Umbilical cord (tissue), 2 donors: Measurements from ENCODE around the gene PYGO2. TPM values are rescaled to one million over a fixed set of nuclear protein-coding genes. Genes with fewer than 3 reads are reported as not detected.
A peak's percentile ranks its signal among the peaks of the same experiment; 100 is the strongest.

Experiments used
- DNase-seq: peaks from one replicate; pipeline ENCODE4 v3.0.0-alpha.2; 2015; ENCODE audit warnings: low spot score
- total RNA-seq: library from RNA; depleted of rRNA; stranded (reverse); fragments of >200 nt; gene quantifications from one replicate; pipeline ENCODE4 v1.2.3, GENCODE V29; 2014; ENCODE audit warnings: low replicate concordance; ENCODE audit not compliant: insufficient read depth

Gene PYGO2
- total RNA-seq, 1 donor from 2014 or later = 9.4 TPM

DNA sequence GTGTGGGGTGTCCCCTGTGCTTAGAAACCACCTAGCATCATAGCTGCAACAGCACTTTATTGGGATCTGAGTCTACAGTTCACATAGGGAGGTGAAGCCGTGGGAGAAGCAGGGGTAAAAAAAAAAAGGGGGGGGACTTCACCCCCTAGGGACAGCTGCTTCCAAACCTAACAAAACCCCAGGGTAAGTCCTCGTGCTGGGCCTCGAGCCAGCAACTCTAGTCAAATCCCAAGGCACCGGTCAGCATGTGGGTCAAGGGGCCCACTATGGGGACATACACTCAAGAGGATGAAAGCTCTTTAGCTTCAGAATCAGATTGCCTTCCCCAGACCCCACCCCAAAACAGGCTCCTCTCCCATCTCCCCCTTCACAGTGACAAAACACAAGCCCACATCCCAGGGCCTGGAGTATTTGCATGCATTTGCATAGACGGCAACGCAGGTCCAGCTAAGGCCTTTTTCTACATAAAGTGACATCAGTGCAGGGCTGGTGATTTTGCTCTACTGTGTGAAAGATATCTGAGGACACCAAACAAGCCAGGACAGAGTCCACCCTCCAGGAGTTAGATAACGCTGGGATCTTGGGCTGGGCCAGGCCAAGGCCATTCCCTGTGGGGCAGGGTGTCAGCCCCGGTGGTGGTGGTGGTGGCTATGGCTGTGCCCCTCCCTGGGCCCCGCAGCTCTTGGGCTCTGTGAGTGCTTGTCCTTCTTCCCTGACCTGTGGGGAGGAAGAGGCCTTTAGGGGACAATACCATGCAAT, 17.0 kb downstream of the PYGO2 start:
- peak; percentile 75 for DNase-seq

DNA sequence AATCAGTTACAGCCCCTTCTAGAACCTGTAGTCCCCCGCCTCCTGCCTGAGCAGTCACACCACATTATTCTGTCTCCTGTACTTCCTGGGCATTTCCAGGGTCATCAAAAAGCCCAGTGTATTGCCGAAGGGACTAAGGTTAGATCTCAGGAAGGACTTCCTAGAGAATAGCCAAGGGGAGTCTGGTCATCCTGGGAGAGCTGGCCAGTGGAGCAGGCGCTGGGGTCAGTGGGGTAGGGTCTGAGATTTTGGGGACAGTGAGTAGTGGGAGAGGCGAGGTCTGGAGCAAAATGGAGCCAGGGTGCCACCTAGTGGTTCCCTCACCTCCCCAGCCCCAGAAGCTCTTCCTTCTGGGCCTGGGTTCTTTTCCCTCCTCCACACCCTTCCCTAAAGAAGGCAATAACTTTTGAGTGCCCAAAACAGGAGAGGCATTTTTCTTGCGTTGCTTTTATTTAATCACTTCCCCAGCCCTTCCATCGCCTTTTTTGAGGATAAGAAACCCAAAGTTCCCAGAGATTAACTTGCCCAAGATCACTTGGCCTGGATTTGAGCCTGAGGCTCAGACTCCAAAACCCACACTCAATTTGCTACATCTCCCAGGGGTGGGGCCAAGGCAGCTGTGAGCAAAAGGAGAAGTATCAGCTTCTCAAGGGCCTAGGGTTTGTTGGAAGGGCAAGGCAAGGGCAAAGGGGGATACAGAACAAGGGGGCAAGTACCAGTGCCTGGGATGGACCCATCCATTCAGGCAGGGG, 17.8 kb downstream of the PYGO2 start:
- peak; percentile 63 for DNase-seq

DNA sequence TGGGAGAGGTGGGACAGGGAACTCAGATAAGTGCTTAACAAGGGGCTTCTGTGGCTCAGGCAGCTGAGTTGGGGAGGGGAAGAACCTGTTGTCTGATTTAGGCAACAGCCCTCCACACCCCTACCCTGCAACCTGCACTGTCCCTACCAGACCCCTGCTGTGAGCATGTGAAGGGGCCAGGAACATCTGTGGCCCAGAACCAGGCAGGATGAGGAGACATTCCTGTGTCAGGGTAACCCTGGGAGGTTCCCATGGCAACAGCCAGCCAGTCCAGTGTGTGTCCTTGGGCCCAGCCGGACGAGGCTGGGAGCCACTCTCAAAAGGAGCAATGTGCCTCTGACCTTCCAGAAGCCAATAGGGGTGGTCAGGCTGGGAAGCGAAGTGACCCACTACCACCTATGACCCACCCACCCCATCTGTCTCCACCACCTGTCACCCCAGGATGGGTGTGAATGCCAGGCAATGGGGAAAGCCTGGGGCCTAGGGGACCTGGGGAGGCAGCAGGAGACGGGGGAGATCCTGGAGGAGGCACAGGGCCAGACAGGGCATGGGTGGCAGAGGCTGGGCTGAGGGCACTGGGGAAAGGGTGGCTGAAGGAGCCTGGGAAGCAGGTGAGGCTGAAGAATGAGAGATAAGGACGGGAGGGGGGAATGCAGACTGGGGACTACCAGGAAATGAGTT, 20.1 kb downstream of the PYGO2 start:
- no peak for DNase-seq

DNA sequence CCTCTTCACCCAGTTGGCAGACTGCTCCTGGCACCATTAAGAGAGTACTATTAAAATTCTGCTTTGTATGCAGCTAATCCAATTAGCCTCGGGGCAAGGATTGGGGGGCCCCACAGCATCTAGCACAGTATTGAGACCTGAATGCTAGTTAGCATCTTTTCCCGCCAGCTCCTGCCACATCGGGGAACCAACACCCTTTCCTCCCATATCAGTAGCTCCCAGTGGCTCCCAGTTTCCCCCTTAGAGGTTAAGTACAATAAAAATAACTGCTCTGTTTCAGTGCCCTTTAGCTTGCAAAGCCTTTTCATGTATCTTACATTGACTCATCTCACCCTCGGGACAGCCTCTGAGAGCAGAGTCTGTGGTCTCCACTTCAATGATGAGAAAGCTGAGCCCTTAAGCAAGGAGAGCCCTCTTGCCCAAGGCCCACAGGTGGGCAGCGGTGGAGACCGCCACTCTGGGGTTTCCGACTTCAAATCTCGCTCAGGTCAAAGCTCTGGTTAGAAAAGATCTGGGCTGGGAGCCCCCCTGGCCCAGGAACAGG, 20.9 kb downstream of the PYGO2 start:
- DNase-seq = no peak

DNA sequence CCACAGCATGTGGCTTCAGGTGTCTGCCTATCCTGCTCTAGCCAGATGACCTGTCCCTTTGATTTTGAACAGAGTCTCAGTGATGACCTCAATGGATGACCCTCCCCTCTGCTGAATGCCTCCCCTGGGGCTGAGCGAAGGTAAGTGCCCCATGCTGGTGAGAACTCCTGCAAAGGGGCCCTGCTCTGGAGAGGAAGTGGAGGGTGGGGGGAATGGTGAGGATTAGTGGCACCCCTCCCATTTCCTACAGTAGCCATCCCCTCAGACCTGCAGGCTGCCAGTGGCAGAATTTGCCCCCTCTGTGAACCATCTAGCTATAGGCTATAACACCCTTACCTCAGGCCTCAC, 21.4 kb downstream of the PYGO2 start:
- DNase-seq = no peak

GRCh38 chr1:154938604-154939399, 22.8 kb downstream of the PYGO2 start:
- DNase-seq = no peak

DNA sequence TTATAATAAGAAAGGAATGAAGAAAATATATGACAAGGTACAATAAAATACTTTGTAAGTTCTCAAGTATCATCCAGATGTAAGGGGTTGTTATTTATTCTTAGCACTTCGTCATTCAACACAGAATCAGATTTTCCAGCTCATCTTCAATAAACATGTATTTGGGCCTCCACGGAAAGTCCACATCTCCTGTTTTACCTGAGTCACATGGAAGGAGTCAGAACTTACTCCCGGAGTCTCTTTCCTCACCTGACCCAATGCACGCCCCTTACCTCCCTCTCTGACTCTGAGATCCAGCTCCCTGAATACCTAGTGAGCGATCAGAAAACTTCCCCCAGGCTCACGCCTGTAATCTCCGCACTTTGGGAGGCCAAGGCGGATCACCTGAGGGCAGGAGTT, 23.6 kb downstream of the PYGO2 start:
- no peak for DNase-seq

DNA sequence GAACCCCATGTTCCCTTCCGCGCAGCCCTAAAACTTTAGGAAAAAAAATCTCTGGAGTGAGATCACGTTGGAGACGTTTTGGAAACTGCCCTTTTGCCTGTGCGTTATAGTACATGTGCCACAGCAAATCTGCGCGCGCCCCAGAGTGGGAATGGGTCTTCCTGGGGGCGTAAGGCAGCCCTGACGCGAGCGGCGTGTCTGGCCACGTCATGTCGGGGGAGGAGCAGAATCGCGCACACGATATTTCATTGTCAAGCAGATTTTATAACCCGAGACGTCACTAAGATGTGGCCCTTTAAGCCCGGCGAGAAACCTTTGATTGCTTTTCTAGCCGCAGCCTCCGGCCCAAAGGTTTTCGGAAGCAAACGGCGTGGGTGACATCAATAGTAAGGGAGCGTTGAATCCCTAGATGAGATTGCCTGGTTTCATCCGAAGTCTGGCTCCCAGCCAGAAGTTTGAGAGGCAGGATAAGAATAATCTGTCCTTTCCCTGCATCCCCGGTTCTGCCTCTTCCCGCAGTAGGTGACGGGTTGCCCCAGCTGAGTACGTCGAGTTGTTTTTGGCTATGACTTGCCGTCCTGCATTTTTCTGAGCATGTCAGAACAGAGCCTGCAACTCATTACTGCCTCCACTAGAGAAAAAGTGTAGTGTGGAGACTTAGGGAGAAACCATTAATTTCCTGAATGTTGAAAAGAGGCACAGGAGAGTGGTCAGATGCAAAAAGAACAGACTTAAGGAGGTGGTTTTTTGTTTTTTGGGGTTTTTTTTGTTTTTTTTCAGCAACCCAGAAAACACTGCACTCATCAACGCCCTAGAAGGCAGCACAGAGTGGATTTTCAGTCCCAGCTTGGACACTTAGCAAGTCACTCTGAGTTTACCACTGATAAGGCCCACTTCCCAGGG, 24.2 kb downstream of the PYGO2 start:
- peak; percentile 96 for DNase-seq

- DNase-seq = peak; percentile 98
Measured at GRCh38 chr1:154936555-154937084, 25.0 kb downstream of the PYGO2 start, which contains the start of gene PMVK. Gene PMVK, minus strand, starts transcription at chr1:154936719. Its CDS starts 34 bp downstream, at chr1:154936685.

- no peak for DNase-seq
Measured at GRCh38 chr1:154935749-154936554, 25.6 kb downstream of the PYGO2 start.

GRCh38 chr1:154934358-154934948, 27.1 kb downstream of the PYGO2 start:
- DNase-seq = no peak

- DNase-seq = no peak
Measured at GRCh38 chr1:154931940-154932487, 29.6 kb downstream of the PYGO2 start.

- DNase-seq = no peak
Measured at GRCh38 chr1:154926201-154926600, 35.4 kb downstream of the PYGO2 start.

DNA sequence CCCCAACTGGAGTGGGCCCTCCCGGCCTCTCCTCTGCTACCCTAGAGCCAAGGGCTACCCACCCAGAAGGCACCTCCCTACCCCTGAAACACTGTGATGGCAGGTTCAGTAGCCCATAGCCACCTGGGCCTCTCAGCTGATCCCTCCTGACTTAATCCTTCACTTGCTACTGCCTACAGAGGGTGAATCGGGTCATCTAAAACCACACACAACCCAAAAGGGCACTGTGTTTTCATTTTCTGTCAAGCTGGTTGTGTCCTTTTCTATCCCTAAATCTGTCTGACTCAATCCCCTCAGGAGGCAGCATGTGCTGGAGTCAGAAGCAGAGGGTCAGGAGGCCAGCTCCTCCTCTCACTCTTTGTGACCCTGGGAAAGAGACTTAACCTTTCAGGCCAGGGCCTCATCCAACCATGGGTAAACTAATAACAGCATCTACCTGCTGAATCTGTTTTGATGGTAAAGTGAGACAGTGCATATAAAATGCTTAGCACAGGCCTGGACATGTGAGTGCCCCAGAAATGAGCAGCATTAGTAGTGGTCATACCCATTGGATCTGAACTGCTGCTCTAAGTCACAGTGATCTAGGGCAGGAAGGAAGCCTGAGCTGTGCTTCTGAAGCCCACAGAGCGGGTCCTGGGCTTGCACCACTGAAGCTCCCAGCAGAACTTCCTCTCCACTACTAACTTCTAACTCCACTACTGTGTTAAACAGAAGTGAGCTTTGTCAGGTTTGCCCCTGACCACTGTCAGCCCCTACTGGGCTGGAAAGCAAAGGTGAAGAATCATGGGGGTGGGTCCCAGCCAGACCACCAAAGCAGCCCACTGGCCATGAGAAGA, 36.0 kb downstream of the PYGO2 start:
- no peak for DNase-seq

- DNase-seq = no peak
Measured at GRCh38 chr1:154923695-154924094, 37.9 kb downstream of the PYGO2 start.

GRCh38 chr1:154913273-154913672, 48.3 kb downstream of the PYGO2 start:
- no peak for DNase-seq

- no peak for DNase-seq
Measured at GRCh38 chr1:154912755-154913154, 48.8 kb downstream of the PYGO2 start.
